ENCODE measurements around the gene MINDY1.

The MINDY1 gene

GRCh38 chr1:150964164-150964489, 42.6 kb downstream of the MINDY1 start:
- TF ChIP-seq, protein P1, sequence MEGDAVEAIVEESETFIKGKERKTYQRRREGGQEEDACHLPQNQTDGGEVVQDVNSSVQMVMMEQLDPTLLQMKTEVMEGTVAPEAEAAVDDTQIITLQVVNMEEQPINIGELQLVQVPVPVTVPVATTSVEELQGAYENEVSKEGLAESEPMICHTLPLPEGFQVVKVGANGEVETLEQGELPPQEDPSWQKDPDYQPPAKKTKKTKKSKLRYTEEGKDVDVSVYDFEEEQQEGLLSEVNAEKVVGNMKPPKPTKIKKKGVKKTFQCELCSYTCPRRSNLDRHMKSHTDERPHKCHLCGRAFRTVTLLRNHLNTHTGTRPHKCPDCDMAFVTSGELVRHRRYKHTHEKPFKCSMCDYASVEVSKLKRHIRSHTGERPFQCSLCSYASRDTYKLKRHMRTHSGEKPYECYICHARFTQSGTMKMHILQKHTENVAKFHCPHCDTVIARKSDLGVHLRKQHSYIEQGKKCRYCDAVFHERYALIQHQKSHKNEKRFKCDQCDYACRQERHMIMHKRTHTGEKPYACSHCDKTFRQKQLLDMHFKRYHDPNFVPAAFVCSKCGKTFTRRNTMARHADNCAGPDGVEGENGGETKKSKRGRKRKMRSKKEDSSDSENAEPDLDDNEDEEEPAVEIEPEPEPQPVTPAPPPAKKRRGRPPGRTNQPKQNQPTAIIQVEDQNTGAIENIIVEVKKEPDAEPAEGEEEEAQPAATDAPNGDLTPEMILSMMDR (IDR thresholded peaks at IDR 0.05; ENCODE audit: unreplicated experiment in 3 of 3) = no peak
- Mint-ChIP-seq H3K27ac (peak overlapping the region in 1 of 3 experiments; percentile 23), H3K4me1 (no peaks in the 10 kb centered on the region), H3K9me3 (no peaks in the 10 kb centered on the region), H3K27me3 (ENCODE audit: low read depth) (no peaks in the 10 kb centered on the region), H3K4me3 (no peak overlapping the region), H3K36me3 (ENCODE audit: low read depth) (peaks cover 94% of the 10 kb centered on the region)

- TF ChIP-seq, protein P1 (IDR thresholded peaks at IDR 0.05; ENCODE audit: unreplicated experiment in 3 of 3) = no peak
- H3K4me1 Mint-ChIP-seq = no peaks in the 10 kb centered on the region
- no peaks in the 10 kb centered on the region for H3K27me3 Mint-ChIP-seq (ENCODE audit: low read depth)
- H3K36me3 Mint-ChIP-seq (ENCODE audit: low read depth) = peaks cover 94% of the 10 kb centered on the region
- H3K27ac Mint-ChIP-seq = peak overlapping the region in 1 of 3 experiments; percentile 23
- no peaks in the 10 kb centered on the region for H3K9me3 Mint-ChIP-seq
- no peak overlapping the region for H3K4me3 Mint-ChIP-seq
Measured at GRCh38 chr1:150963321-150964163, 43.2 kb downstream of the MINDY1 start.

GRCh38 chr1:150961756-150962155, 44.9 kb downstream of the MINDY1 start:
- TF ChIP-seq, protein P1 (IDR thresholded peaks at IDR 0.05; ENCODE audit: unreplicated experiment in 3 of 3) = no peak
- no peaks in the 10 kb centered on the region for H3K9me3 Mint-ChIP-seq
- H3K4me3 Mint-ChIP-seq = no peak overlapping the region
- no peak overlapping the region for H3K27ac Mint-ChIP-seq
- peaks cover 90% of the 10 kb centered on the region for H3K36me3 Mint-ChIP-seq (ENCODE audit: low read depth)
- no peaks in the 10 kb centered on the region for H3K4me1 Mint-ChIP-seq
- H3K27me3 Mint-ChIP-seq (ENCODE audit: low read depth) = no peaks in the 10 kb centered on the region

GRCh38 chr1:150960646-150961045, 46.1 kb downstream of the MINDY1 start:
- Mint-ChIP-seq H3K4me1 (no peaks in the 10 kb centered on the region), H3K27me3 (ENCODE audit: low read depth) (no peaks in the 10 kb centered on the region), H3K27ac (no peak overlapping the region), H3K36me3 (ENCODE audit: low read depth) (peaks cover 87% of the 10 kb centered on the region), H3K9me3 (no peaks in the 10 kb centered on the region), H3K4me3 (no peak overlapping the region)
- TF ChIP-seq, protein P1 (IDR thresholded peaks at IDR 0.05; ENCODE audit: unreplicated experiment in 3 of 3) = no peak

GRCh38 chr1:150957666-150958065, 49.0 kb downstream of the MINDY1 start:
- Mint-ChIP-seq H3K36me3 (ENCODE audit: low read depth) (peaks cover 82% of the 10 kb centered on the region), H3K4me3 (no peak overlapping the region), H3K4me1 (no peaks in the 10 kb centered on the region), H3K27ac (no peak overlapping the region), H3K9me3 (no peaks in the 10 kb centered on the region), H3K27me3 (ENCODE audit: low read depth) (no peaks in the 10 kb centered on the region)
- TF ChIP-seq, protein P1 (IDR thresholded peaks at IDR 0.05; ENCODE audit: unreplicated experiment in 3 of 3) = no peak

- TF ChIP-seq, protein P1 (IDR thresholded peaks at IDR 0.05; ENCODE audit: unreplicated experiment in 3 of 3) = no peak
- Mint-ChIP-seq H3K4me1 (no peaks in the 10 kb centered on the region), H3K4me3 (no peak overlapping the region), H3K36me3 (ENCODE audit: low read depth) (peaks cover 82% of the 10 kb centered on the region), H3K27me3 (ENCODE audit: low read depth) (no peaks in the 10 kb centered on the region), H3K27ac (no peak overlapping the region), H3K9me3 (no peaks in the 10 kb centered on the region)
Measured at GRCh38 chr1:150955280-150955679, 51.4 kb downstream of the MINDY1 start.
